ENCODE results near the gene USP32.

- TF ChIP-seq EGR1 (IDR thresholded peaks at IDR 0.05; ENCODE audit: borderline replicate concordance, low read depth, low read length), result no peak
- TF ChIP-seq, protein P1, sequence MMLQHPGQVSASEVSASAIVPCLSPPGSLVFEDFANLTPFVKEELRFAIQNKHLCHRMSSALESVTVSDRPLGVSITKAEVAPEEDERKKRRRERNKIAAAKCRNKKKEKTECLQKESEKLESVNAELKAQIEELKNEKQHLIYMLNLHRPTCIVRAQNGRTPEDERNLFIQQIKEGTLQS (IDR thresholded peaks at IDR 0.05; ENCODE audit: insufficient read depth, low read depth, low read length), result no peak
- TF ChIP-seq, protein P2, sequence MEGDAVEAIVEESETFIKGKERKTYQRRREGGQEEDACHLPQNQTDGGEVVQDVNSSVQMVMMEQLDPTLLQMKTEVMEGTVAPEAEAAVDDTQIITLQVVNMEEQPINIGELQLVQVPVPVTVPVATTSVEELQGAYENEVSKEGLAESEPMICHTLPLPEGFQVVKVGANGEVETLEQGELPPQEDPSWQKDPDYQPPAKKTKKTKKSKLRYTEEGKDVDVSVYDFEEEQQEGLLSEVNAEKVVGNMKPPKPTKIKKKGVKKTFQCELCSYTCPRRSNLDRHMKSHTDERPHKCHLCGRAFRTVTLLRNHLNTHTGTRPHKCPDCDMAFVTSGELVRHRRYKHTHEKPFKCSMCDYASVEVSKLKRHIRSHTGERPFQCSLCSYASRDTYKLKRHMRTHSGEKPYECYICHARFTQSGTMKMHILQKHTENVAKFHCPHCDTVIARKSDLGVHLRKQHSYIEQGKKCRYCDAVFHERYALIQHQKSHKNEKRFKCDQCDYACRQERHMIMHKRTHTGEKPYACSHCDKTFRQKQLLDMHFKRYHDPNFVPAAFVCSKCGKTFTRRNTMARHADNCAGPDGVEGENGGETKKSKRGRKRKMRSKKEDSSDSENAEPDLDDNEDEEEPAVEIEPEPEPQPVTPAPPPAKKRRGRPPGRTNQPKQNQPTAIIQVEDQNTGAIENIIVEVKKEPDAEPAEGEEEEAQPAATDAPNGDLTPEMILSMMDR (IDR thresholded peaks at IDR 0.05; ENCODE audit: control extremely low read depth in 1 of 3, insufficient read depth in 1 of 3, low read depth in 1 of 3, low read length in 3 of 3), result no peak
- TF ChIP-seq POLR2AphosphoS5 (IDR thresholded peaks at IDR 0.05; ENCODE audit: low read depth, low read length), result no peak
- no peak for TF ChIP-seq RNF2 (IDR thresholded peaks at IDR 0.05; ENCODE audit: borderline replicate concordance, low read depth, low read length, missing control alignments, poor library complexity, severe bottlenecking)
- TF ChIP-seq SP1 (IDR thresholded peaks at IDR 0.05; ENCODE audit: low read depth, low read length), result no peak
Measured at GRCh38 chr17:60278237-60278636, 113.7 kb downstream of the USP32 start.
